HG02763 (cell line): ENCODE measurements around the gene PLXNC1.

Experiments used
- ATAC-seq: cut with Tn5 transposase; IDR thresholded peaks from one replicate; pipeline ENCODE4 v1.9.1; 2021; ENCODE audit warnings: mild to moderate bottlenecking, moderate library complexity; ENCODE audit not compliant: unreplicated experiment

The PLXNC1 gene

GRCh38 chr12:94202245-94203180, 54.1 kb downstream of the PLXNC1 start:
- ATAC-seq: no peak

GRCh38 chr12:94203181-94203546, 54.8 kb downstream of the PLXNC1 start:
- no peak for ATAC-seq

GRCh38 chr12:94203796-94204195, 55.4 kb downstream of the PLXNC1 start:
- ATAC-seq: no peak

- ATAC-seq: no peak
Observed at GRCh38 chr12:94204499-94205247, 56.3 kb downstream of the PLXNC1 start.

- no peak for ATAC-seq
Observed at GRCh38 chr12:94205822-94206221, 57.4 kb downstream of the PLXNC1 start.

- ATAC-seq: no peak
Observed at GRCh38 chr12:94206886-94207285, 58.5 kb downstream of the PLXNC1 start.

- no peak for ATAC-seq
Observed at GRCh38 chr12:94207467-94207848, 59.1 kb downstream of the PLXNC1 start.

GRCh38 chr12:94207849-94208621, 59.7 kb downstream of the PLXNC1 start:
- ATAC-seq: peak; percentile 75

- ATAC-seq: peak; percentile 22
Observed at GRCh38 chr12:94208622-94208966, 60.2 kb downstream of the PLXNC1 start.

- ATAC-seq: no peak
Observed at GRCh38 chr12:94209240-94209639, 60.9 kb downstream of the PLXNC1 start.

GRCh38 chr12:94211021-94211420, 62.6 kb downstream of the PLXNC1 start:
- no peak for ATAC-seq

- ATAC-seq: no peak
Observed at GRCh38 chr12:94218233-94218632, 69.9 kb downstream of the PLXNC1 start.

- ATAC-seq: no peak
Observed at GRCh38 chr12:94219622-94220302, 71.4 kb downstream of the PLXNC1 start.

GRCh38 chr12:94220804-94221203, 72.4 kb downstream of the PLXNC1 start:
- ATAC-seq: no peak

- ATAC-seq: no peak
Observed at GRCh38 chr12:94222351-94223084, 74.1 kb downstream of the PLXNC1 start.

GRCh38 chr12:94223842-94224241, 75.5 kb downstream of the PLXNC1 start:
- ATAC-seq: no peak

- no peak for ATAC-seq
Observed at GRCh38 chr12:94225506-94225905, 77.1 kb downstream of the PLXNC1 start.

- no peak for ATAC-seq
Observed at GRCh38 chr12:94225947-94226630, 77.7 kb downstream of the PLXNC1 start.

GRCh38 chr12:94227066-94227465, 78.7 kb downstream of the PLXNC1 start:
- ATAC-seq: no peak

- ATAC-seq: peak; percentile 56
Observed at GRCh38 chr12:94228488-94228907, 80.1 kb downstream of the PLXNC1 start.
